SK-N-SH (cell line): Measurements from ENCODE around the gene MAGI2. TPM values are rescaled to one million over a fixed set of nuclear protein-coding genes. Genes with fewer than 3 reads are reported as not detected.

Source experiments
- CTCF ChIA-PET: fragments of 300-600, 350-600 bp; formaldehyde crosslinking; extraction: SDS; loops from one replicate; lab custom pipeline; 2021; lab: Yijun Ruan, JAX
- POLR2A ChIA-PET: fragments of 350-600 bp; sonication (Branson Sonifier 250); formaldehyde crosslinking; extraction: SDS; loops from one replicate; lab custom pipeline; 2020; ENCODE audit warnings: antibody characterized with exemption, inconsistent platforms; lab: Yijun Ruan, JAX
- DNase-seq: peaks from one replicate; pipeline ENCODE4 v3.0.0; 2012
- H2AFZ ChIP-seq: fragments of 200-600 bp; sonication (generic); 2 replicates; pipeline ENCODE4 v1.8.1; 2016; ENCODE audit warnings: antibody characterized with exemption, mild to moderate bottlenecking, low read depth
- H3F3A ChIP-seq: fragments of 200-600 bp; sonication (generic); replicated peaks from 2 replicates; pipeline ENCODE3; 2016; ENCODE audit warnings: antibody characterized with exemption, mild to moderate bottlenecking; ENCODE audit not compliant: insufficient read depth
- H3K27ac ChIP-seq, 2 experiments: fragments of 200-500 bp in 1 of 2; fragments of 200-600 bp in 1 of 2; sonication (Bioruptor generic) in 1 of 2; sonication (generic), shearing (Covaris generic) in 1 of 2; 2 replicates each; pipeline versions ENCODE4 v1.5.1 to v1.6.1; 2014 to 2016; ENCODE audit warnings: low read depth in 2 of 2, inconsistent platforms in 1 of 2, low read length in 1 of 2, mild to moderate bottlenecking in 1 of 2, mixed read lengths in 1 of 2
- H3K27me3 ChIP-seq: fragments of 200-600 bp; sonication (generic), shearing (Covaris generic); 2 replicates; pipeline ENCODE4 v1.6.1; 2016; ENCODE audit warnings: mixed run types; ENCODE audit not compliant: insufficient read depth
- H3K36me3 ChIP-seq, 2 experiments: fragments of 200-500 bp in 1 of 2; fragments of 200-600 bp in 1 of 2; sonication (Bioruptor generic) in 1 of 2; sonication (generic) in 1 of 2; replicated peaks in 1 of 2; 2 replicates each; pipeline versions ENCODE3 to v1.5.1; 2014 to 2016; ENCODE audit warnings: low read length in 1 of 2, mild to moderate bottlenecking in 1 of 2; ENCODE audit not compliant: insufficient read depth in 2 of 2, control insufficient read depth in 1 of 2
- H3K4me1 ChIP-seq, 2 experiments: fragments of 200-500 bp in 1 of 2; fragments of 200-600 bp in 1 of 2; sonication (Bioruptor generic) in 1 of 2; sonication (generic), shearing (Covaris generic) in 1 of 2; 2 replicates each; pipeline versions ENCODE4 v1.5.1 to v1.6.1; 2014 to 2016; ENCODE audit warnings: low read depth in 1 of 2, low read length in 1 of 2, mixed run types in 1 of 2; ENCODE audit not compliant: insufficient read depth in 2 of 2, control insufficient read depth in 1 of 2
- H3K4me2 ChIP-seq: fragments of 200-600 bp; sonication (generic), shearing (Covaris generic); 2 replicates; pipeline ENCODE4 v1.6.1; 2017; ENCODE audit warnings: mixed run types
- H3K4me3 ChIP-seq, 2 experiments: fragments of 200-500 bp in 1 of 2; fragments of 200-600 bp in 1 of 2; sonication (Bioruptor generic) in 1 of 2; sonication (generic), shearing (Covaris generic) in 1 of 2; 2 replicates each; pipeline versions ENCODE4 v1.5.1 to v1.8.1; 2014 to 2016; ENCODE audit warnings: low read depth in 2 of 2, inconsistent platforms in 1 of 2, low read length in 1 of 2, mild to moderate bottlenecking in 1 of 2, mixed read lengths in 1 of 2, moderate library complexity in 1 of 2
- H3K79me2 ChIP-seq: fragments of 200-600 bp; sonication (generic); 2 replicates; pipeline ENCODE4 v1.8.1; 2017; ENCODE audit warnings: mild to moderate bottlenecking; ENCODE audit not compliant: insufficient read depth
- H3K9ac ChIP-seq: fragments of 200-600 bp; sonication (generic); 2 replicates; pipeline ENCODE4 v1.6.1; 2017; ENCODE audit warnings: mixed run types
- H3K9me2 ChIP-seq: fragments of 200-600 bp; sonication (generic); 2 replicates; pipeline ENCODE4 v1.6.1; 2017; ENCODE audit warnings: mixed run types
- H3K9me3 ChIP-seq: fragments of 200-600 bp; sonication (generic); 2 replicates; pipeline ENCODE4 v1.6.1; 2017; ENCODE audit warnings: mixed run types, mild to moderate bottlenecking, moderate library complexity
- H4K20me1 ChIP-seq: fragments of 200-600 bp; sonication (generic); 2 replicates; pipeline ENCODE4 v1.6.1; 2017; ENCODE audit warnings: mild to moderate bottlenecking, mixed run types; ENCODE audit not compliant: insufficient read depth
- CHD2 ChIP-seq: fragments of 150-350 bp; IDR thresholded peaks from 2 replicates; pipeline ENCODE4 v1.6.1; 2018; ENCODE audit warnings: low read length; ENCODE audit not compliant: partially characterized antibody
- ELF1 ChIP-seq: IDR thresholded peaks from 2 replicates; pipeline ENCODE4 v1.4.0; 2012
- EP300 ChIP-seq, 2 experiments: IDR thresholded peaks; 2 replicates each; pipeline versions ENCODE4 v1.4.0 to v1.6.1; 2012; ENCODE audit warnings: borderline replicate concordance in 1 of 2, low read depth in 1 of 2, low read length in 1 of 2
- FOXJ3 ChIP-seq: sonication (generic); formaldehyde crosslinking; IDR thresholded peaks from 2 replicates; pipeline ENCODE4 v1.5.1; 2020; ENCODE audit warnings: mild to moderate bottlenecking, missing genetic modification reagents
- FOXM1 ChIP-seq: IDR thresholded peaks from 2 replicates; pipeline ENCODE4 v1.4.0; 2012; ENCODE audit warnings: low read depth, mild to moderate bottlenecking
- GABPA ChIP-seq: IDR thresholded peaks from 2 replicates; pipeline ENCODE4 v1.4.0; 2012; ENCODE audit warnings: low read depth, mild to moderate bottlenecking
- GATA2 ChIP-seq: sonication (generic); formaldehyde crosslinking; IDR thresholded peaks from 2 replicates; pipeline ENCODE4 v1.5.0; 2020; ENCODE audit warnings: mild to moderate bottlenecking, missing genetic modification reagents
- JUND ChIP-seq: IDR thresholded peaks from 2 replicates; pipeline ENCODE4 v1.4.0; 2012
- MEF2A ChIP-seq: IDR thresholded peaks from 2 replicates; pipeline ENCODE4 v1.4.0; 2012; ENCODE audit warnings: low read depth, borderline replicate concordance
- MXI1 ChIP-seq: IDR thresholded peaks from 2 replicates; pipeline ENCODE4 v1.6.1; 2012; ENCODE audit warnings: mild to moderate bottlenecking, low read depth, low read length, improper control_type of control experiment
- NFIC ChIP-seq: IDR thresholded peaks from 2 replicates; pipeline ENCODE4 v1.4.0; 2012; ENCODE audit warnings: borderline replicate concordance
- POLR2AphosphoS5 ChIP-seq: IDR thresholded peaks from 2 replicates; pipeline ENCODE4 v1.6.1; 2012; ENCODE audit warnings: low read depth, low read length
- RAD21 ChIP-seq: IDR thresholded peaks from 2 replicates; pipeline ENCODE4 v1.6.1; 2012; ENCODE audit warnings: mild to moderate bottlenecking, low read length
- RCOR1 ChIP-seq: fragments of 150-350 bp; IDR thresholded peaks from 2 replicates; pipeline ENCODE4 v1.6.1; 2017; ENCODE audit warnings: antibody characterized with exemption, low read length
- TCF12 ChIP-seq: IDR thresholded peaks from 2 replicates; pipeline ENCODE4 v1.4.0; 2012
- YY1 ChIP-seq: IDR thresholded peaks from 2 replicates; pipeline ENCODE4 v1.4.0; 2012; ENCODE audit warnings: low read depth, mild to moderate bottlenecking
- WGBS: methylation state at CpG from one replicate; pipeline ENCODE4 v1.1.6; 2017; ENCODE audit warnings: low lambda C conversion rate; 5-methylcytosine and 5-hydroxymethylcytosine counted together
- polyA plus RNA-seq, 3 experiments: library from polyadenylated mRNA; depleted of rRNA; stranded (reverse); fragments of >200 nt; gene quantifications; 2 replicates each; pipeline ENCODE4 v1.2.3, GENCODE V29; 2012

The MAGI2 gene
- polyA plus RNA-seq, 1 of the 3 experiments (the other 2 are of a cell fraction) = 1.1 TPM

DNA sequence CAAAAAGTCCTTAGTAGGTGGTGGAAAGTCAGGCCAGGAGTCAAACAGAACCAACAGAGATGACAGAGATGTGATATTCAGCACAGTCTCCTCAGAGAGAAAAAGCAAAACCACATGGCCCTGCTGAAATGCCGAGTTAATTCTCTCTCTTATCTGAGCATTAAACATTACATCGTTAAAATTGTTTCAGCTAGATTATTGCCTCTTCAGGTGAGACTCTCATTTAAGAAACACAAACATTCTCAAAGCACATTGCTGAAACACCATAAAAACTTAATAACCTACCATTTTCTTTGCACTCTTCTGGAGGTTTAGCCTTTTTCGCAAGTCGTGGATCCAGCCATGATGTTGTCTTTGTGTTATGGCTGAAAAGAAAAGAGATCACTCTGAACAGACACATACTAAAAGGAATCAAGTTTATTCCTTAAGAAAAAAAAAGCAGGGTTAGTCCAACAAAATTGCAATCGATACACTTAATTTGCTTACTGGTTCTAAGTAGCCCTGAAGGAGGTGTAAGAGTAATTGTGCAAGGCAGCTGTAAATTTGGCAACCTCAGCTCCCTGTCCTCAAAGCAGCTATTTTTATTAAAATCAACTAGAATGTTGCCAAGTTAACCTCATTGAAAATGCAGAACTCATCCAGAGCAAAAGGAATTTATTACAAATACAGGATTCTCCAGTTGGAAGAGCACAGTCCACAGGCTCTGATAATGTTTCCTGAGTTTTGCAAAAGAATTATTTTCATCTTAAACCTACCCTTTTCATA is 963.8 kb downstream of the MAGI2 start:
- Histone ChIP-seq H3K4me2 (peak overlapping the region; percentile 15; the same call in 1 of the 2 replicates), H3K36me3 (no peaks in the 10 kb centered on the region), H3K9me2 (no peaks in the 10 kb centered on the region), H3K4me1 (peaks cover 8 to 37% of the 10 kb centered on the region in 2 experiments; a peak in 3 of 4 replicates), H3K4me3 (0 out of 4 replicates have a peak overlapping the region, but pooled peaks of 1 of the 2 experiments have one; percentile 21), H3K27me3 (no peaks in the 10 kb centered on the region), H3K9ac (no peak overlapping the region), H3K9me3 (no peaks in the 10 kb centered on the region), H3K27ac (peak overlapping the region in 1 of 2 experiments; percentile 79; a peak in 2 of 4 replicates), H3K79me2 (no peaks in the 10 kb centered on the region), H3F3A (no peaks in the 10 kb centered on the region), H4K20me1 (no peaks in the 10 kb centered on the region), H2AFZ (peak overlapping the region; percentile 65; the same call in 1 of the 2 replicates)
- CTCF ChIA-PET = interaction anchor here (0.7 to 1.6 kb wide), 5 partner anchors 21 to 687 kb away, joined by 3 to 5 read pairs (median 3); no protein-coding TSS in a partner anchor
- 50% methylated on average over 5 of the region's 5 CpGs for WGBS
- DNase-seq = peak; percentile 38
- POLR2A ChIA-PET = no interaction called here
- TF ChIP-seq ELF1 = no peak
- no peak for TF ChIP-seq POLR2AphosphoS5
- TF ChIP-seq FOXM1 = no peak
- peak; percentile 80; the same call in 1 of the 2 replicates for TF ChIP-seq MXI1
- TF ChIP-seq FOXJ3 (CRISPR knock-in tag) = peak; percentile 58; the same call in 1 of the 2 replicates
- TF ChIP-seq TCF12 = 0 out of 2 replicates have a peak, but pooled peaks have one; percentile 27
- TF ChIP-seq GATA2 (CRISPR knock-in tag) = peak; percentile 91
- peak in 1 of 2 experiments; percentile 86; a peak in 2 of 4 replicates for TF ChIP-seq EP300 (IDR thresholded peaks at IDR 0.05; ENCODE audit: borderline replicate concordance in 1 of 2, low read depth in 1 of 2, low read length in 1 of 2)
- no peak for TF ChIP-seq JUND
- peak; percentile 88 for TF ChIP-seq RCOR1
- TF ChIP-seq YY1 = no peak
- TF ChIP-seq CHD2 = no peak
- peak; percentile 28; the same call in 1 of the 2 replicates for TF ChIP-seq RAD21

DNA sequence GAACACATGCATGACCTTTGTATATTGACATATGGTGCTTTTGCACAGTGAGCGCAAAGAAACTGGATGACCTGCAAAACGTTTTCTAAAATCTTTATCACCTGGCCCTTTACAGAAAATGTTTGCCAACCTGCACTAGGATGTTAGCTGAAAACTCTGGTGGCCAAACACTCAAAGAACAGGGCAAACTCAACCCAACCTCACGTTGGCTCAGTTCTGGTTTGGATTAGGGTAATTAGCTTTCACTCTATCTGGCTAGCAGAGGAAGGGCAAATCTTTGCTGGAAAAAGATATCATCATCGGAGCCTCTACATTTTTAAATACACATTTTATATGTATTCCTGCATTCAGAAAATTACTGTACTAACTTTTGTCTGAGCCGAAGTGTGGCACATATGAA is 966.0 kb downstream of the MAGI2 start:
- 49% methylated on average over 5 of the region's 5 CpGs for WGBS
- no peaks in the 10 kb centered on the region for H3K9me3 ChIP-seq
- H3K27ac ChIP-seq = peak overlapping the region in 1 of 2 experiments; percentile 24; a peak in 2 of 4 replicates
- H4K20me1 ChIP-seq = no peaks in the 10 kb centered on the region
- H3K4me1 ChIP-seq = peaks cover 8 to 35% of the 10 kb centered on the region in 2 experiments; a peak in 3 of 4 replicates
- peaks cover 5% of the 10 kb centered on the region for H3F3A ChIP-seq
- no peak overlapping the region for H3K9ac ChIP-seq
- H3K27me3 ChIP-seq = no peaks in the 10 kb centered on the region
- peak; percentile 25 for TF ChIP-seq RAD21
- no peak for TF ChIP-seq MEF2A
- TF ChIP-seq RCOR1 = peak; percentile 75; the same call in 1 of the 2 replicates
- TF ChIP-seq NFIC = no peak
- TF ChIP-seq CHD2 = peak; percentile 64
- TF ChIP-seq EP300 (IDR thresholded peaks at IDR 0.05; ENCODE audit: borderline replicate concordance in 1 of 2, low read depth in 1 of 2, low read length in 1 of 2) = peak in 1 of 2 experiments; percentile 81; a peak in 2 of 4 replicates
- no peak for TF ChIP-seq GABPA
- 0 out of 2 replicates have a peak, but pooled peaks have one; percentile 18 for TF ChIP-seq TCF12
- peak; percentile 83 for TF ChIP-seq GATA2 (CRISPR knock-in tag)
- peak; percentile 34 for DNase-seq
- no peak overlapping the region for H3K4me3 ChIP-seq
- ChIA-PET POLR2A (no interaction called here), CTCF (interaction anchor here (0.8 to 1.5 kb wide), 5 partner anchors 15 to 857 kb away, joined by 3 to 5 read pairs (median 3); no protein-coding TSS in a partner anchor)
- no peak overlapping the region for H2AFZ ChIP-seq
- no peak overlapping the region for H3K4me2 ChIP-seq
- no peaks in the 10 kb centered on the region for H3K79me2 ChIP-seq
- H3K9me2 ChIP-seq = no peaks in the 10 kb centered on the region
- H3K36me3 ChIP-seq = no peaks in the 10 kb centered on the region
